Amniotic stem cell (primary cell): Measurements from ENCODE around the gene SLAMF9.
A peak's percentile ranks its signal among the peaks of the same experiment; 100 is the strongest.

ENCODE experiments used
- DNase-seq: peaks from one replicate; lab custom pipeline; 2025; lab: John Stamatoyannopoulos, UW

SLAMF9 gene

DNA sequence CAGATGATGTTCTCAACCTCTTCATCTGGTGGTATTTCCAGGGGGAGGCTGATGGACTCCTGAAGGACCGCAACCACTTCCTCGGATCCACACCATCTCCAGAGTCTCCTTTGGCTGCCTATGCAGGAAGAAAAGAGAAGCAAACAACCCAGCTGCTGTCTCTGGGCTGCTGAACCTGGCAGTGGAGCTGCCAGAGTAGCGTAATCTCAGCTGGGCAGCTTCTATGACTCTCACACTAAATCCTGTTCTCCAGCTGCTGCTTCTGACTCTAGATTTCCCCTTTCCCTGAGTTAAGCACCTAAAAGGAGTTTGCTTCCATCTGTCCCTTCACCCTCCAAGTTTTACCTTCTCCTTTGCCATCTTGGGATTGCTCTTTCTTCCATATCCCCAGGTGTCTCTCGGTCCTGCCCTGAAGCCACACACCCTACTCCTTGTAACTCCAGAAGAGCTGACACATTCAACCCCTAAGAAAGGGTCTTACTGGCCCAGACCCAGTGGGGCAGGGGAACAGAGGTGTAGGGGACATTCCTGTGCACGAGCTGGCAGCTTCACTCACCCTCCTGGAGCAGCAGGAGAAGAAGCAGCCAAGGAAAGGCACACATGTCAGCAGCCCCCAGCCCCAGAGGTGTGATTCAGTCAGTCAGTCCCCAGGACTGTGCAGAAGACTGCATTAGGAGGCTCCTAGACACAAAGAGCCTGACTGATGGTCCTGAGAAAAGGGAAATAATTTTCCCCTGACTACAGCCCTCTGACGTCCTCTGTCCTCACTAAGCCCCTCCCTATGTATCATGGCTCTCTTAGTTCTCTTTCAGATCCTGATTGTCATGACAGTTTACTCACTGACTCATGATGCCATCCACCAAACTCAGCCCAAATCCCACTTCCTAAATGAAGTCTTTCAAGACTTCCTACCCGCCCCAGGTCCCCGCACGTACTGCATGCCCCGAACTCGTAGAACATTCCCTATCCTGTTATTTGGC is at the start of gene SLAMF9:
Gene SLAMF9 (minus strand): TSS at position 702 of the 980 bp plus-strand sequence. CDS start 100 bp downstream, at position 602.
- peak; percentile 14 for DNase-seq

DNA sequence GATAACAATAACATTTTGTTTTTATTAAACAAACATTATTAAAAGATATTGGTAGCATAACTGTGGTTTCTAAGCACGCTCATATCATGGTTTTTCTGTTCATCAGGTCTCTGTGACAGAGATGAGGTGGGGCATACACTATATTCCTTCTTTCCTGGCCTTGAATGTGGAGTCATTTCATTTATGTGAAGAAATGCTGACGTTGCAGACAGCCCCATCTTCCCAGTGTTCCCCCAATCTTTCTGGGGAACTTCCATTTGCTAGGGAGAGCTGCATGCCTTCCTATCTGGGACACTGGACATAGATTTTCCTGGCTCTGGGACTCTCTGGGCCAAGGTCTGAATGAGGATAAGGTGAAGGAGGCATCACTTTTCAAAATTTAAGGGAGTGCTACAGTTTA is 47.4 kb upstream of the SLAMF9 start:
- no peak for DNase-seq

DNA sequence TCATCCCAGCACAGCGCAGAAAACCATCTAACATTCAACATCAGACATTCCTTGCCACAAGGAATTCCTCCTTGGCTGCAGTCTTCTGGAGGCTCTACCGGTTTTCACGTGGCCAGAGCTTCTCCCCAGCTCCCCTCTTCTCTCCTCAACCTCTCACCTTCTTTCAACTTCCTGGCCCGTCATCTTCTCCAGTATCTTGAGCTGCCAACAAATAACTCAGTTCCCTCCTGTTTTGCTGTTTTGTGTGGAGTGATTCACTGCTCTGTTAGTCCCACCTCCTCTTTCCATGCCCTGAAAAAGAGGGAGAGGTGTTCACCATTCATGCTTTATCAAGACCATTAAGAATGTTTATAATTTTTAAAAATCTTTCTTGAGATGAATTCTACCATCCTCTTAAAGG is 45.2 kb upstream of the SLAMF9 start:
- no peak for DNase-seq

DNA sequence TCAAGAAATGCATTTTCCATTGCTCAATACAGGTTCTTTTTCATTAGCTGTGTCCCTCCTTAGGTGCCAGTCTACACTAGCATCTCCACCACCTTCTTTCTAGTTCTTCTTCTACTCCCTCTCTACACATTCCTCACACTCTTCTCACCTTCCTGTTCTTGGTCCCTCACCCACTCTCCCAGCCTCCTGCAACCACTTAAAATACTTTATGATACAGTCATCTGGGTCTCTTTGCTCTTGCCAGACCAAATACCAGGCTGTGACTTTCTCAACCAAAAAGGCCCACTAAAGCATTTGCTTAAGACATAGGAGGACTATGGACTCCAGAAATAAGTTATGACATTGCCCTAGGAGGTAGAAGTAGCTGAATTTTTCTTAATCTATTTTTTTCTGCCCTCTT is 42.6 kb upstream of the SLAMF9 start:
- DNase-seq, result peak; percentile 46

DNA sequence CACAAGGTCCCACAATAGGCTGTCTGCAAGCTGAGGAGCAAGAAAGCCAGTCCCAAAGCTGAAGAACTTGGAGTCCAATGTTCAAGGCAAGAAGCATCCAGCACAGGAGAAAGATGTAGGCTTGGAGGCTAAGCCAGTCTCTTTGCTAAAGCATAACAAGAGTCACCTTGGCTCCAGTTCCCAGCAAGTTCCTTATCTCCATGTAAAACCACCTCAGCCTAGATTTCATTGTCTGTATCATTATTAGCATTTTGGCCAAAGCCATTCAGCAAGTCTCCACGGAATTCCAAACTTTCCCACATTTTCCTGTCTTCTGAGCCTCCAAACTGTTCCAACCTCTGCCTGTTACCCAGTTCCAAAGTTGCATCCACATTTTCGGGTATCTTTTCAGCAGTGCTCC is 40.9 kb upstream of the SLAMF9 start:
- DNase-seq, result no peak

DNA sequence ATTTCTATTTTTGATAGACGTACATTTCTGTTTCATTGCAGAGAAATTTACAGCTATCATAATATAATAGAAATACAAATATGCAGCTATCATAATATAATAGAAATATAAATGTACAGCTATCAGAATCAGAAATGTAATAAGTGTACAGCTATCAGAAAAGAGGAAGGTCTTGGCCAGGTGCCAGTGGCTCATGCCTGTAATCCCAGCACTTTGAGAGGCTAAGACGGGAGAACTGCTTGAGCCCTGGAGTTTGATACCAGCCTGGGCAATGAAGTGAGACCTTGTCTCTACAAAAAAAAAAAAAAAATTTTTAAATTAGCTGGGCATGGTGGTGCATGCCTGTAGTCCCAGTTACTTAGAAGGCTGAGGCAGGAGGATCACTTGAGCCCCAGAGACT is 39.9 kb upstream of the SLAMF9 start:
- no peak for DNase-seq

DNA sequence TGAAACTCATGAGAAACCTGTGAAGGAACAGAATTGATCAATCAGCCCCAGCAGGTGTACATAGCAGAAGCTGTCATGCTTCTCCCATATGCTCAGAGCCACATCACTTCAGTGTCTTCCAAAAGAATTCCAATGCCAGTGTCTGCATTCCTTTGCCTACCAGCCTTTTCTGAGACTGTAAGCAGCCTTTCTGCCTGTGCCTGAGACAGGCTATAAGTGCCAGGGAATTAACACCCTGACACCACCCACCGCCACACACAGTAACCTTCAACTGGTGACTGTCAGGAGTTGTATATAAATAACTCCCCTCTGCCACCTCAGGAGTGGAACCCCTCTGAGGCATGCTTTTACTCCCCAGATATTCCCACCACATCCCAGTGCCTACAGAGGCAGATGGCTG is 38.1 kb upstream of the SLAMF9 start:
- no peak for DNase-seq

DNA sequence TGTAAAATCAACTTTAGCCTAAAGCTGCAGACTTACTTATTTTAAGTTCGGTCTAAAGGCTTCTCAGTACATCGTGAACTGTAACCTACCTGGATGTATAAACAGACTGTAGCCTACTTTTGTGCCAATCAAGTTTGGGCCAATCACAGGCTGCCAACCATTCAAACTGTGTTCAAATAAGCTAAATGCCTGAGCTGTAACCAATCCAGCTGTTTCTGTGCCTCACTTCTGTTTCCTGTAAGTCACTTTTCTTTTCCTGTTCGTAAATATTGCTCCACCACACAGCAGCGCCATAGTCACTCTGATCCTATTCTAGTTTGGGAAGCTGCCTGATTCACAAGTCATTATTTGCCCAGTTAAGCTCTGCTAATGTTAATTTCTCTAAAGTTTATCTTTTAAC is 37.5 kb upstream of the SLAMF9 start:
- DNase-seq, result no peak

DNA sequence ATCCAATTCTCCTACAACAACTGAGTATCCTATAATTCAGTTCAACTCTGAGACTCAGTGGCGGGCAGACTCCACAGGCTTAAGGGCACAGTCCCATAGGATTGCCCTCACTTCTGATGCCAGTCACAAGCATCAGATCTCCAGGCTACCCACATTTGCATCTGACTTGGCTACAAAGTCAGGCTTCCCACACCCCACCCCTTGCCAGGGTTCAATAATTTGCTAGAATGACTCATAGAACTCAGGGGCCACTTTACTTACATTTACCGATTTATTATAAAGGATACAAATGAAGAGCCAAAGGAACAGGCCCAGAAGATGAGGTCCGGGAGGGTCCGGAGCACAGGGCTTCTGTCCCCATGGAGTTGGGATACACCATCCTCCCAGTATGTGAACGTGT is 36.0 kb upstream of the SLAMF9 start:
- DNase-seq, result no peak

DNA sequence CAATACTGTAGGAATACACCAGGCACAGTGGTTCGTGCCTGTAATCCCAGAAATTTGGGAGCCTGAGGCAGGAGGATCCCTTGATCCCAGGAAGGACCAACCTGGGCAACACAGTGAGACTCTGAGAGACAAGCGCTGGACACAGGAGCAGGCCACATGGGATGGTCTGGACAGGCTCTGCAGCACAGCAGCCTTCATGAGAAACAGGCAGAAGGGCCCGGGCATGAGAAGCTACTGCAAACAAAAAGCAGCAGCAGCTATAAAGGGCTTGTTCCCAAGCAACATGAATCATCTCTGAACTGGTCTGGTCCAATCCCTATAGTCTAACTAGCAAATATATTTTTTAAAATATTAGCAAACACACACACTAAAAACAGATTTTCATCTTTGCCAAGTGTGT is 35.5 kb upstream of the SLAMF9 start:
- DNase-seq, result no peak

DNA sequence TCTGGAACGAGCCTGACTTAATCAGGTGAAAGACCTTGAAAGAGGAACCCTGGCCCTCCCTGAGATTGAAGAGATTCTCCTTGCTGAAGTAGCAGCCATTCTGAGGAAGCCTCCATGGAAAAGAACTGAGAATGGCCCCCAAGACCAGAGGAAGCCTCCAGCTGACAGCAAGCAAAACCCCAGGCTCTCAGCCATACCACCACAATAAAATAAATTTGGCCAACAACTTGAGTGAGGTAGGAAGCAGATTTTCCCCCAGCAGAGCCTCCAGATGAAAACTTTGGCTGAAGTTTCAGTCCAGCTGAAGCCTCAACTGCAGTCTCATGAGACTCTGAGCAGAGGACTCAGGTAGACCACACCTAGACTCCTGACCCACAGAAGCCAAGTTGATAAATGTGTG is 34.0 kb upstream of the SLAMF9 start:
- no peak for DNase-seq

DNA sequence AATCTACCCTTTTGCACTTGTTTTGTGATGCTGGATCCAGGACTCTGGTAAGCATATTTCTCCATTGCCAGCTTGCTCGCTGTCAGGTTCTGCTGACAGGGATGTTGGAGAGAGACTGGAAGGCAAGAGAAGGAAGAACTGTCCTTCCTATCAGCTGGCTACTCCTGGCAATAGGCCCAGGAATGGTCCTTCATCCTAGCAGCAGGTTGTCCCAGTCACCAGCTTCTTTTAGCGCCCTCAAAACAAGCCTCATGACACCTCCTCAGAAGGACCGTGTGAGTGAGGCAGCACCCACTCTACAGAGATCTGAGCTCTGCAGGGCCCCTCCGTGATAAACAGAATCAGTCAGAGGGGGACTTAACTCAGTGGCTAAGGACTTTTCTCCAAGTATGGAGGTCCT is 33.1 kb upstream of the SLAMF9 start:
- DNase-seq, result no peak

DNA sequence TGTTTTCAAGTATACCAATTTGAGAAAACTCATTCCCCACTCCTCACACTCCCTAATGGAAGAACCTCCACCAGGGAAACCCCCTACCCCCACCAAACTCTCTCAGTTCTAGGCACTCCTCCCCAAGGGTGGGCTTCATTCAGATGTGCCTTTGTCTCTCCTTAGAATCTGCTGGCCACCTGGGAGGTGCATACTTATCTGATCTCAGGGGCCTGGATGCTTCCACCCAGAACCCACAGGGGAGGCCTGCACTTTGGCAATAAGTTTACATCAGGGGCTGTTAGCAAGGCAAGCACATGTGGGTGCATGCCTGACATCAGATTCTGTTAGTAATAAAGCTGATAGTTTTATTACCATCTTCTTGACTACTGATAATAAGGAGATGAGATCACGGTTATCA is 32.5 kb upstream of the SLAMF9 start:
- no peak for DNase-seq

DNA sequence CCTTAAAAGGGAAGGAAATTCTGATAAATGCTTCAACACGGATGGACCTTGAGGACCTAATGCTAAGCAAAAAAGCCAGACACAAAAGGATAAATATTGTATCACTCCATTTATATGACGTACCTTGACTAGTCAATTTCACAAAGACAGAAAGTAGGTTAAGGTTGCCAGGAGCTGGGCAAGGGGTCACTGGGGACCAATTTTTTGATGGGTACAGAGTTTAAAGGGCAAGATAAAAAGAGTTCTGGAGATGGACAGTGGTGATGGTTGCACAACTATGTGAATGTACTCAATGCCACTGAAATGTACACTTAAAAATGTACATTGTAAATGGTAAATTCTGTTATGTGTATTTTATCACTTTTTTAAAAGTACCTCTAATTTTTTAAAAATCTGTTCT is 32.1 kb upstream of the SLAMF9 start:
- no peak for DNase-seq

DNA sequence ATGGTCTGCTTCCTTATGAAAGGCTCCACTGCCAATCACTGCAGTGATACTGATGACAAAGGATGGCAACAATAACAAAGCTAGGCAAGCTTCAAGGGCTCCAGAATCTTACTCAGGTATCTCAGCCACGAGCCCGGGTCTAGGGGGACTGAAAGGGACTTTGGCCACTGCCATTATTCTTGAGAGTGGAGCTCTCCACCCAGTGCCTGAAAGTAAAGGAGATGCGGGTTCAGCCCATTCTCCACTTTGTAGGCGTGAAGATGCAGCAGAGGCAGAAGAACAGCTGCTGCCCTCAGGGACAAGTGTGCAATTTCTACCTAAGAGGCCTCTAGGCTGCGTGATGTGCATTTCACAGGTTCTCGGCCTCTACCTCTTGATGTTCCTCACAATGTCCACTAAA is 31.4 kb upstream of the SLAMF9 start:
- DNase-seq, result no peak

DNA sequence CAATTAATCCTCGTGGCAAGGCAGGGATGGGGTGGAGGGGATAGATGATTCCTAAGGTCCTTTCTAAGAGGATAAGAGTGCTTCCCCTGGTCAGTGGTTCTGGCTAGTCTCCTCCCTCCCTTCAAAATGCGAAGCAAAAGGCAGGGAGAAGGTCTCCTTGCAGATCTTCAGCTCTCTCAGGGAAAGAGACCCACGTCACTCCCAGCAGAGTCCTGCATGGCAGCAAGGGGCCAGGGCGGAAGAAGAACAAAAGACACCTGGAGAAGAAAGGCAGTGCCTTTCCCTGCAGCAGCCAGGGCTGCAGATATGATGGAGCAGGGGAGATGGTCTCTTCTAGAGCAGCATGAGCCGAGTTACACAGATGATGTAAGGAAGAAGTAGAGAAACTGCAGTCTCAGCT is 29.6 kb upstream of the SLAMF9 start:
- no peak for DNase-seq

DNA sequence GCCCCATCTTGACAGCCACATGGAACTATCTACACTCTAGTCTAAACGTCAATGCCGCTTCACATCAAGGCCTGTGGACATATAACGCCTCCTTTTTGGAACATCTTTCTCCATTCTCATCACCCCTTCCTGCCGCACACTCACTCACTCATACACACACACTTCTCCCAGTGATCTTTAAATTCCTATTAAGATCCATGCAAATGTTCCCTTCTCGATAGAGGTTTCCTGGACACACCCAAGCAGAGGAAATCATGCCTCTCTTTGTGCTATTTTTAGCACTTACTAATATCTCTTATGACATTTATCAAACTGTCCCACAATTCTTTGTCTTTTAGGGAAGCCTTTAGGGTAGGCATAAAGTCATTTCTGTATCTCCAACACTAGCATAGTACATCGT is 28.2 kb upstream of the SLAMF9 start:
- no peak for DNase-seq

DNA sequence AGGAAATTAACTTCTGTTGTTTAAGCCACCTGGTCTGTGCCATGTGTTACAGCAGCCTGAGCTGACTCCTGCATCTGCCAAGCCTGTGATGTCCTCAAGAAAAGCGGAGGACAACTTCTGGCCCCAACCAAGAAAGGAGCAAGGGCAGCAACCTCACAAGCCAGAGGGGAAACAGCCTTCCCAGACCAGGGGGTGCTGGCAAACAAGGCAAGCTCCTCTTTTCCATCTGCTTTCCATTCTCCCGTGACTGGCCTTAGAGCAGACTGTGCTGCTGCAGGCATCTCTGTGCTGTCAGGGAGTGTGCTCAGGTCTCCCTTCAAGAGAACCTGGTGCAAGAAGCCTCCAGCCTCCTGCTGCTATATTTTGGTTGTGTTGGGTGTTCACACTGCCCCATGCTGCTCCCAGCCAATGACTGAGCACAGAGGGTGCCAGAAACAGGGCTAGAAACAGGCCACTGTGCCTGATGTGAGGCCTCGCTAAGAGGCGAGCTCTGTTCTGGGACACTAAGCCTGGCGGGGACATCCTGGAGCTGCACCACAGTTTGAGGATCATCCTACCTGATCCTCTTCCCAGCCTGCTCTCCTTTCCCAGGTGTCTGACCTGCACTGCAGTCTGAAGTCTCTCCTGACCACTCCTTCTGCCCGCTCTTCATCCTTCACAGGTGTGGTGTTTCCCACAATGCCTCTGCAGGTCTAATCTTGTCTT is 27.5 kb upstream of the SLAMF9 start:
- no peak for DNase-seq

DNA sequence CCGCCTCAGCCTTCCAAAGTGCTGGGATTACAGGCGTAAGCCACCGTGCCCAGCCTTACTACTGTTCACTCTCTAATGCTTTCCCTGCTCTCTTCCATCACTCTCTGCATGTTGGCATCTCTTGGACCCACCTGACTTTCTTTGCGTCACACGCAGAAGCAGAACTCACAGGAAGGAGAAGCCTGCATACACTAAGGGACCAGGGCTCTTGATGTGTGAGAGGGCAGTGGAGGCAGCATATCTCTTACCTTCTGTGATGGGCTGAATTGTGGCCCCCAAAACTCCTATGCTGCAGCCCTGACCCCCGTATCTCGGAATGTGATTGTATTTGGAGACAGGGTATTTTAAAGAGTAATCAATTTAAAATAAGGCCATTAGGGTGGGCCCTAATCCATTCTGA is 26.7 kb upstream of the SLAMF9 start:
- no peak for DNase-seq

DNA sequence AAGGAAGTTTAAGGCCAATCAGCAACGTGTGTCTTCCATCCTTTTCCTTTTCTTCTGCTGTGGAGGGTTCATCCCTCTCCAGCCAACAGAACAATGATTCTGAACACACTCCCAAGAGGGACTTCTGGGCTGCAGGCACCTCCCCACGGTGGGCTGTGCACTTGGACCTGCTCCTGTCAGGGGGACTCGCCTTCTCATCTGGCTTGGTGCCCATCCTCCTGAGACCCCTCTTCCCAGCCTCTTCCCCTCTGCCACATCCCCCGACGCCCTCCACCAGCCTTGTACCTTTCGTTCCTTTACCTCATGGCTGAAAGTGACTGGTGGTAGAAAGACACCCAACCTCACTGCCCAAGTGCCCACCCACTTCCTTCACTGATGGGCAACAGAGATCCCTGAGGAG is 26.0 kb upstream of the SLAMF9 start:
- DNase-seq, result no peak

DNA sequence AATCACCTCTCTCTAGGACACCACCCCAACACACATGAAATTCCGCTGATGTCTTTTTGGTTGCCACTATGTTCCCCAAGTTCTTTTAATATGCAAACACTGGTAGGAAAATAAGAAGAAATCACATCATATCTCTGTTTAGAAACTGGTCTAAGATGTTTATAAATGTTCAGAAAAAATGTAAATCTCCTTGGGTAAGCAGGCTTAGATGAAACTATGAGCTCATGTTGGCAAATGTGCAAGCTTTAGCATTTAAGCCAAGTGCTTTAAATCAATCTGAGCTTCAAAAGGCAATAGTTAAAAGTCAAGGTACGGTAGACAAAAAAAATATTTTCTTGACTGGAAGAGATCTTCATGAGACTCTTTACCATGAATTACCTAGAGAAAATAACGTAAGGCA is 25.2 kb upstream of the SLAMF9 start:
- no peak for DNase-seq

DNA sequence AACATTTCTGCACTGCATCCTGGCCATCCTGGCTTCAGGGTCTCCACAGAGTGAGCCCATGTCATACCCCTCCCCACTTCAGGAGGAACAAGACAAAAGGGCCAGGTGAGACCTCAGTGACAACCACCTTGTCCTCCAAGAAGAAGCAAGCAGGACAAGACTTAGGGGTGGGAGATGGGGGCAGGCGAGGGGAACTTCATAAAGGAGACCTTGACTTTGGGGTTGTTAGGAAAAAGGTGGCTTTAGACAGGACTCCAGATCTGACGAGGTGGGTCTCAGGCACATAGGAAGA is 24.0 kb upstream of the SLAMF9 start:
- no peak for DNase-seq

DNA sequence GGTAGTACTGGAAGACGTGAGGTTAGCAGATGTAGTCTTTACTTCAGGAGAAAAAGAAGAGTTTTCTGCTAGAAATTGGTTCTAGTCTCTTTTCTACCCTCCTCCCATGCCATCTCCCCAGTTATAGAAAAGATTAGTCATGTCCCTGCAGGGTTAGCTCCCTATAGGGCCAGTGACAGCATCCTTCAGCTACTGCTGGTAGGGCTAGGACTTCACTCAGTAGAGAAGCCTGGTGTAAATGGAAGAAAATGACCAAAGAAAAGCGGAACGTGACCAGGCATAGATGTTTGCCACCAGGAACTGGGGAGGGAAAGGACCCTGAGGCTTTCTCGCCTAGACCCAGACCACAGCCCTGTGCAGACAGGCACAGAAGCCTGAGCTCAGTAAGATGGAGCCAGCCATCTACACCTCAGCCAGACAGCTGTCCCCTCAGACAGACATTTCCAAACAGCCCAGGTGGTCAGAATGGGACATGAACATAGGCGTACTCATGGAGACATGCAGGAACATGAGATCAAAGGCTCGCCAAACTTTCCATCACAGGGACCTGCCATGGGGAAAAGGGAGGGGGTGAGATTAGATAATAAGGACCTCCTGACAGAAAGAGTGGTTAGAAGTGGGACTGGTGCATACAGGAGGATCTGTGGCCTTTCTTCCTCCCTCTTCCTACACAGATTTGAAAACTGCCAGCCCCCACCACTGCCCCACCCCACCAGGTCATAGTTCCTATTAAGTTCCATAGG is 23.5 kb upstream of the SLAMF9 start:
- no peak for DNase-seq
